Neural cell (in vitro differentiated cells): Measurements from ENCODE around the gene IFTAP. TPM values are rescaled to one million over a fixed set of nuclear protein-coding genes. Genes with fewer than 3 reads are reported as not detected.

Experiments
- H2AFZ ChIP-seq: fragments of 200-600, 300-800 bp; sonication (generic), shearing (Covaris generic); 2 replicates; pipeline ENCODE4 v1.6.0; 2014; ENCODE audit warnings: low read depth, mild to moderate bottlenecking, antibody characterized with exemption, low read length, moderate library complexity
- H3F3A ChIP-seq: fragments of 200-600 bp; shearing (Covaris generic); 2 replicates; pipeline ENCODE4 v1.6.1; 2016; ENCODE audit warnings: mild to moderate bottlenecking, moderate library complexity, mixed read lengths, antibody characterized with exemption, low read length; ENCODE audit not compliant: insufficient read depth, poor library complexity, severe bottlenecking
- H3K27ac ChIP-seq: fragments of 200-600, 300-800 bp; sonication (generic), shearing (Covaris generic); 2 replicates; pipeline ENCODE4 v1.5.1; 2014; ENCODE audit warnings: mild to moderate bottlenecking, low read length, moderate library complexity
- H3K27me3 ChIP-seq: fragments of 300-800, 200-600 bp; sonication (generic), shearing (Covaris generic); 2 replicates; pipeline ENCODE4 v1.6.0; 2014; ENCODE audit warnings: mild to moderate bottlenecking, low read depth, low read length, moderate library complexity; ENCODE audit not compliant: insufficient read depth
- H3K36me3 ChIP-seq: fragments of 300-800, 200-600 bp; sonication (generic), shearing (Covaris generic); 2 replicates; pipeline ENCODE4 v1.5.1; 2014; ENCODE audit warnings: mild to moderate bottlenecking, antibody characterized with exemption, low read length, moderate library complexity; ENCODE audit not compliant: insufficient read depth
- H3K4me2 ChIP-seq: fragments of 300-800, 200-600 bp; sonication (generic), shearing (Covaris generic); 2 replicates; pipeline ENCODE4 v1.6.0; 2014; ENCODE audit warnings: mild to moderate bottlenecking, low read length
- H3K4me3 ChIP-seq: fragments of 300-800, 200-600 bp; sonication (generic), shearing (Covaris generic); 2 replicates; pipeline ENCODE4 v1.5.1; 2014; ENCODE audit warnings: mild to moderate bottlenecking, low read length, moderate library complexity
- H3K79me2 ChIP-seq: fragments of 200-600 bp; shearing (Covaris generic); replicated peaks from 2 replicates; pipeline ENCODE4 v1.6.0; 2014; ENCODE audit warnings: mild to moderate bottlenecking, low read length, moderate library complexity; ENCODE audit not compliant: insufficient read depth
- H3K9ac ChIP-seq: fragments of 300-800, 200-600 bp; sonication (generic), shearing (Covaris generic); 2 replicates; pipeline ENCODE4 v1.6.1; 2016; ENCODE audit warnings: mild to moderate bottlenecking, low read length, mixed read lengths
- H3K9me2 ChIP-seq: fragments of 200-600 bp; shearing (Covaris generic); 2 replicates; pipeline ENCODE4 v1.6.1; 2016; ENCODE audit warnings: mild to moderate bottlenecking, low read length, mixed read lengths; ENCODE audit not compliant: insufficient read depth
- H3K9me3 ChIP-seq: fragments of 200-600, 300-800 bp; sonication (generic), shearing (Covaris generic); 2 replicates; pipeline ENCODE4 v1.6.1; 2016; ENCODE audit warnings: mild to moderate bottlenecking, mixed run types, low read length, moderate library complexity, mixed read lengths
- H4K20me1 ChIP-seq: fragments of 200-600 bp; shearing (Covaris generic); 2 replicates; pipeline ENCODE4 v1.6.1; 2016; ENCODE audit warnings: mild to moderate bottlenecking, mixed run types; ENCODE audit not compliant: insufficient read depth
- EP300 ChIP-seq: fragments of 450-650 bp; conservative IDR thresholded peaks from 2 replicates; pipeline ENCODE4 v1.6.1; 2014; ENCODE audit warnings: antibody characterized with exemption, mild to moderate bottlenecking, moderate library complexity; ENCODE audit not compliant: poor library complexity, severe bottlenecking
- EZH2 ChIP-seq: fragments of 200-600, 300-800 bp; shearing (Covaris generic), sonication (generic); IDR thresholded peaks from 2 replicates; pipeline ENCODE4 v1.6.1; 2014; ENCODE audit warnings: antibody characterized with exemption, low read length, borderline replicate concordance, mild to moderate bottlenecking; ENCODE audit not compliant: insufficient read depth, poor library complexity, severe bottlenecking
- MXI1 ChIP-seq: fragments of 450-650 bp; conservative IDR thresholded peaks from 2 replicates; pipeline ENCODE4 v1.6.1; 2014; ENCODE audit warnings: antibody characterized with exemption, mild to moderate bottlenecking; ENCODE audit not compliant: poor library complexity, severe bottlenecking
- POLR2AphosphoS5 ChIP-seq: IDR thresholded peaks from 2 replicates; pipeline ENCODE4 v1.6.1; 2012
- RAD21 ChIP-seq: fragments of 450-650 bp; conservative IDR thresholded peaks from 2 replicates; pipeline ENCODE4 v1.6.1; 2014; ENCODE audit warnings: antibody characterized with exemption, mild to moderate bottlenecking, moderate library complexity
- SMC3 ChIP-seq: fragments of 450-650 bp; conservative IDR thresholded peaks from 2 replicates; pipeline ENCODE4 v1.6.1; 2014; ENCODE audit warnings: antibody characterized with exemption, mild to moderate bottlenecking, moderate library complexity; ENCODE audit not compliant: poor library complexity
- TAF1 ChIP-seq: IDR thresholded peaks from 2 replicates; pipeline ENCODE4 v1.6.1; 2012; ENCODE audit warnings: low read depth
- polyA plus RNA-seq: library from polyadenylated mRNA; depleted of rRNA; stranded (reverse); fragments of >200 nt; gene quantifications from 2 replicates; pipeline ENCODE4 v1.2.3, GENCODE V29; 2014
- TF ChIP-seq, protein P1 (sequence below): fragments of 450-650 bp; IDR thresholded peaks from 2 replicates; pipeline ENCODE4 v1.5.1; 2014; ENCODE audit warnings: antibody characterized with exemption, mild to moderate bottlenecking, moderate library complexity; ENCODE audit not compliant: poor library complexity, severe bottlenecking
- TF ChIP-seq, protein P2 (sequence below): IDR thresholded peaks from 2 replicates; pipeline ENCODE4 v1.6.1; 2012; ENCODE audit warnings: borderline replicate concordance

The IFTAP gene
- polyA plus RNA-seq, 1 donor from 2014 or later, result 71.9 TPM

DNA sequence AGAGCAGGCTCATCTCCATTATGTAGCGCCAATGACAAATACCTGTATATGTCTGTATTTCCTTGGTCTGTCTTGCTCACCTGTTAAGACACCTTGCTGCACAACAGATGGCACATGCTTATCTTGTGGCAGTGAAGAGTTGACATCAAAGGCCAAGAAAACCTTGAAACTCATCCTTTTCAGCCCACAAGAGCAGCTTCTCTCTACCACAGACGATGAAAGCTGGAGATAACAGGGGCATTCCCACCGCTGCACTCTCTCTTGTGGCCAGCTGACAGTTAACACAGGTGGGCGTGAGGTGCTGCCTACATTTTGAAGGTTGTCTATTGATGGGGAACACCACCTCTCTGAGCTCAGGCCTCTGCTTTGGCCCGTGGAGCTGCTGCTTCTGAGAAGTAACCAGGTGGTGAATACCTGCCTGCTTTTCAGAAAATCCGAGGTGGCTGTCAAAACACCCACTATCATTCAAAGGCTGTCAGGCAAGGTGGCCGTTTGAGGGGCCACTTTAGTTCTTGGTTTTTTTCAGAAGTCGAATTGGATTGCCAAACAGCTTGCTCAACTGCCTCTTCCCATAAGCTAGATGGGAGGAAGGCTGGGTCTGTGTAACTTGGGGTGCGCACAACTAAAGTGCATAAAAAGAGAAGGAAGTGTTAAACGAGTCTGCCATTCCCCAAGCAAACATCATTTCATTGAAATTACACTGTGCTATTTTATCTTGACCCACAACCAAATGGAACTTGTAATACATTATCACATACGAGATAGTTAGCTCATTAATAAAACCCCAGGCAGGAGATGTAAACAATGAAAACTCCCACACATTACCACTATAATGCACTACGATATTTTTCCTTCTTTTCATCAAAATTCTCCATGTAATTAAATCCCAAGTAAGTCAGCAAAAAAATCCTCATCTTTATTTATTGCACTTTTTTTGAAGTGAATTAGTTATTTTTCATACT is 90.8 kb downstream of the IFTAP start:
- Histone ChIP-seq H3F3A (no peaks in the 10 kb centered on the region), H3K9ac (no peak overlapping the region), H3K9me3 (no peaks in the 10 kb centered on the region), H2AFZ (no peak overlapping the region), H3K9me2 (no peaks in the 10 kb centered on the region), H3K36me3 (no peaks in the 10 kb centered on the region), H3K27ac (no peak overlapping the region), H3K79me2 (no peaks in the 10 kb centered on the region), H3K27me3 (no peaks in the 10 kb centered on the region), H3K4me2 (no peak overlapping the region), H4K20me1 (no peaks in the 10 kb centered on the region), H3K4me3 (no peak overlapping the region)
- TF ChIP-seq RAD21 (no peak), EP300 (no peak), SMC3 (no peak)
- TF ChIP-seq, protein P1, sequence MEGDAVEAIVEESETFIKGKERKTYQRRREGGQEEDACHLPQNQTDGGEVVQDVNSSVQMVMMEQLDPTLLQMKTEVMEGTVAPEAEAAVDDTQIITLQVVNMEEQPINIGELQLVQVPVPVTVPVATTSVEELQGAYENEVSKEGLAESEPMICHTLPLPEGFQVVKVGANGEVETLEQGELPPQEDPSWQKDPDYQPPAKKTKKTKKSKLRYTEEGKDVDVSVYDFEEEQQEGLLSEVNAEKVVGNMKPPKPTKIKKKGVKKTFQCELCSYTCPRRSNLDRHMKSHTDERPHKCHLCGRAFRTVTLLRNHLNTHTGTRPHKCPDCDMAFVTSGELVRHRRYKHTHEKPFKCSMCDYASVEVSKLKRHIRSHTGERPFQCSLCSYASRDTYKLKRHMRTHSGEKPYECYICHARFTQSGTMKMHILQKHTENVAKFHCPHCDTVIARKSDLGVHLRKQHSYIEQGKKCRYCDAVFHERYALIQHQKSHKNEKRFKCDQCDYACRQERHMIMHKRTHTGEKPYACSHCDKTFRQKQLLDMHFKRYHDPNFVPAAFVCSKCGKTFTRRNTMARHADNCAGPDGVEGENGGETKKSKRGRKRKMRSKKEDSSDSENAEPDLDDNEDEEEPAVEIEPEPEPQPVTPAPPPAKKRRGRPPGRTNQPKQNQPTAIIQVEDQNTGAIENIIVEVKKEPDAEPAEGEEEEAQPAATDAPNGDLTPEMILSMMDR, result no peak
- TF ChIP-seq, protein P2, sequence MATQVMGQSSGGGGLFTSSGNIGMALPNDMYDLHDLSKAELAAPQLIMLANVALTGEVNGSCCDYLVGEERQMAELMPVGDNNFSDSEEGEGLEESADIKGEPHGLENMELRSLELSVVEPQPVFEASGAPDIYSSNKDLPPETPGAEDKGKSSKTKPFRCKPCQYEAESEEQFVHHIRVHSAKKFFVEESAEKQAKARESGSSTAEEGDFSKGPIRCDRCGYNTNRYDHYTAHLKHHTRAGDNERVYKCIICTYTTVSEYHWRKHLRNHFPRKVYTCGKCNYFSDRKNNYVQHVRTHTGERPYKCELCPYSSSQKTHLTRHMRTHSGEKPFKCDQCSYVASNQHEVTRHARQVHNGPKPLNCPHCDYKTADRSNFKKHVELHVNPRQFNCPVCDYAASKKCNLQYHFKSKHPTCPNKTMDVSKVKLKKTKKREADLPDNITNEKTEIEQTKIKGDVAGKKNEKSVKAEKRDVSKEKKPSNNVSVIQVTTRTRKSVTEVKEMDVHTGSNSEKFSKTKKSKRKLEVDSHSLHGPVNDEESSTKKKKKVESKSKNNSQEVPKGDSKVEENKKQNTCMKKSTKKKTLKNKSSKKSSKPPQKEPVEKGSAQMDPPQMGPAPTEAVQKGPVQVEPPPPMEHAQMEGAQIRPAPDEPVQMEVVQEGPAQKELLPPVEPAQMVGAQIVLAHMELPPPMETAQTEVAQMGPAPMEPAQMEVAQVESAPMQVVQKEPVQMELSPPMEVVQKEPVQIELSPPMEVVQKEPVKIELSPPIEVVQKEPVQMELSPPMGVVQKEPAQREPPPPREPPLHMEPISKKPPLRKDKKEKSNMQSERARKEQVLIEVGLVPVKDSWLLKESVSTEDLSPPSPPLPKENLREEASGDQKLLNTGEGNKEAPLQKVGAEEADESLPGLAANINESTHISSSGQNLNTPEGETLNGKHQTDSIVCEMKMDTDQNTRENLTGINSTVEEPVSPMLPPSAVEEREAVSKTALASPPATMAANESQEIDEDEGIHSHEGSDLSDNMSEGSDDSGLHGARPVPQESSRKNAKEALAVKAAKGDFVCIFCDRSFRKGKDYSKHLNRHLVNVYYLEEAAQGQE, result no peak

DNA sequence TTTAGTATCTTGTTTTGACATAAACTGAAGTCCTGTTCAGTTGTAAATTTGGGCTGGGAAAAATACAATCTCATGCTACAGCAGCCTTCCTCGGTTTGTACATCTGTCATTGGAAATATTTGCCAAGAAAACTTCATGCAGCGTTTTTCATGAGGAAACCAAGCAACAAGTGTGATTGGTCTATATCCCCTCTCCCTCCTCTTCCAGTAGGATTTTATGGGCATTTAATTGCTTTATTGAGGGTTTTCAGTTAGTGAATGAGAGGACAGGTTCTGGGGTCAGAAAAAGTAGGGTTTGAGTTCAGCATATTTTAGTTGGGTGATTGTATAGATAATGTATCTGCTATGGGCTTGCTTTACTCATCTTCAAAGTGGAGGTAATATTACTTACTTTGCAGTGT is 93.8 kb downstream of the IFTAP start:
- TF ChIP-seq SMC3, result no peak
- TF ChIP-seq, protein P2, result no peak
- TF ChIP-seq, protein P1, result no peak
- no peak for TF ChIP-seq MXI1
- no peak for TF ChIP-seq EZH2
- no peak for TF ChIP-seq RAD21
- TF ChIP-seq TAF1, result no peak
- TF ChIP-seq POLR2AphosphoS5, result no peak
- TF ChIP-seq EP300, result no peak
- Histone ChIP-seq H3K9me3 (no peaks in the 10 kb centered on the region), H3K79me2 (no peaks in the 10 kb centered on the region), H2AFZ (no peak overlapping the region), H4K20me1 (no peaks in the 10 kb centered on the region), H3K4me2 (no peak overlapping the region), H3K27me3 (no peaks in the 10 kb centered on the region), H3K36me3 (no peaks in the 10 kb centered on the region), H3K9me2 (no peaks in the 10 kb centered on the region), H3K9ac (no peak overlapping the region), H3K4me3 (no peak overlapping the region), H3K27ac (no peak overlapping the region), H3F3A (no peaks in the 10 kb centered on the region)
